Pons (tissue), 1 donor: Measurements from ENCODE around the gene SIL1.
A peak's percentile ranks its signal among the peaks of the same experiment; 100 is the strongest.
"Not testable (repeated sequence)": the region's sequence is repeated elsewhere in the genome, so short reads cannot be mapped to it uniquely, and the experiment has no call there.

ENCODE experiments used
- DNase-seq: peaks from one replicate; pipeline ENCODE4 v3.0.0-alpha.2; 2016; ENCODE audit warnings: low spot score

Gene SIL1

GRCh38 chr5:139138809-139139208, 59.4 kb downstream of the SIL1 start:
- DNase-seq = no peak

GRCh38 chr5:139138109-139138508, 60.1 kb downstream of the SIL1 start:
- DNase-seq = no peak

- DNase-seq = no peak
These were observed 60.5 kb downstream of the SIL1 start for GRCh38 chr5:139137697-139138096.

GRCh38 chr5:139134906-139135305, 63.3 kb downstream of the SIL1 start:
- DNase-seq = no peak

GRCh38 chr5:139133282-139133681, 64.9 kb downstream of the SIL1 start:
- no peak for DNase-seq

- DNase-seq = no peak
These were observed 65.7 kb downstream of the SIL1 start for GRCh38 chr5:139132515-139132914.

- no peak for DNase-seq
These were observed 66.2 kb downstream of the SIL1 start for GRCh38 chr5:139131921-139132432.

GRCh38 chr5:139131465-139131864, 66.7 kb downstream of the SIL1 start:
- DNase-seq = peak; percentile 58

GRCh38 chr5:139131062-139131461, 67.1 kb downstream of the SIL1 start:
- DNase-seq = no peak

- no peak for DNase-seq
These were observed 68.0 kb downstream of the SIL1 start for GRCh38 chr5:139130214-139130613.

- no peak for DNase-seq
These were observed 71.5 kb downstream of the SIL1 start for GRCh38 chr5:139126711-139127111.

- no peak for DNase-seq
These were observed 72.2 kb downstream of the SIL1 start for GRCh38 chr5:139125991-139126390.

GRCh38 chr5:139124774-139125520, 73.2 kb downstream of the SIL1 start:
- no peak for DNase-seq

- DNase-seq = no peak
These were observed 77.0 kb downstream of the SIL1 start for GRCh38 chr5:139121120-139121519.

GRCh38 chr5:139120521-139120920, 77.6 kb downstream of the SIL1 start:
- DNase-seq = no peak

GRCh38 chr5:139118804-139119203, 79.4 kb downstream of the SIL1 start:
- DNase-seq = no peak

- DNase-seq = no peak
These were observed 80.8 kb downstream of the SIL1 start for GRCh38 chr5:139117342-139117884.

GRCh38 chr5:139116100-139116655, 82.0 kb downstream of the SIL1 start:
- DNase-seq = no peak

GRCh38 chr5:139113892-139114291, 84.3 kb downstream of the SIL1 start:
- DNase-seq = no peak

GRCh38 chr5:139112362-139112761, 85.8 kb downstream of the SIL1 start:
- DNase-seq = not testable (repeated sequence)

GRCh38 chr5:139110526-139111168, 87.5 kb downstream of the SIL1 start:
- peak; percentile 86 for DNase-seq

- DNase-seq = peak; percentile 35
These were observed 89.9 kb downstream of the SIL1 start for GRCh38 chr5:139108063-139108824.
